Measurements from ENCODE around the gene TGFBR2. TPM values are rescaled to one million over a fixed set of nuclear protein-coding genes. Genes with fewer than 3 reads are reported as not detected.
A peak's percentile ranks its signal among the peaks of the same experiment; 100 is the strongest.

Gene TGFBR2
- total and polyA plus RNA-seq, 2 of the 13 experiments (the other 11 are each of a cell fraction or from before 2014, with no cell fraction given) = 82.2 to 187 TPM

DNA sequence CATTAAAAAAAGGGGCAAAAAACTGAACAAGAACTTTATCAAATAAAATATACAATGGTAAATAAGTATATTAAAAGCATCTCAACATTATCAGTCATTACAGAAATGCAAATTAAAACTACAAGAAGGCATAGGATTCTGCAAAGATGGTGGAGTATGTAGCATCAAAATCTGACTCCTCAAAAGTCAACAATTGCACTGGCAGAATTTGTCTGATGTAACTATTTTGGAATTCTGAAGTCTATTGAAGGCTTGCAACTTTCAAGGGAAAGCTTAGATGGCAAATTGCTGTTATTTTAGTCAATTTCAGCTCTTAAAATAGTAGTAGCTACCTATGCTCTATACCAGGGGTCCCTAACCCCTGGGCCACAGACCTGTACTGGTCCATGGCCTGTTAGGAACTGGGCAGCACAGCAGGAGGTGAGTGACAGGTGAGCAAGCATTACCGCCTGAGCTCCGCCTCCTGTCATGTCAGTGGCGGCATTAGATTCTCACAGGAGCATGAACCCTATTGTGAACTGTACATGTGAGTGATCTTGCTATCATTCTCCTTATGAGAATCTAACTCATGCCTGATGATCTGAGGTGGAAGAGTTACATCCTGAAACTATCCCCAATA, 107.6 kb downstream of the TGFBR2 start:
- POLR2A ChIA-PET = no interaction called here
- WGBS (ENCODE audit: low lambda C conversion rate) = no CpG with 5 or more reads among the region's 3 CpGs
- Histone ChIP-seq H3K79me2 (ENCODE audit: insufficient read depth, low read length) (no peaks in the 10 kb centered on the region), H3K9me3 (ENCODE audit: low read length) (no peaks in the 10 kb centered on the region), H4K20me1 (ENCODE audit: insufficient read depth, low read length) (no peaks in the 10 kb centered on the region), H3K27ac (ENCODE audit: extremely low read length, insufficient read depth, low read length) (no peak overlapping the region), H3K9ac (ENCODE audit: insufficient read depth, low read depth, low read length) (no peak overlapping the region), H3K27me3 (ENCODE audit: control insufficient read depth in 1 of 2, insufficient read depth in 2 of 2, low read length in 2 of 2) (no peaks in the 10 kb centered on the region), H3K4me3 (replicated peaks in 1 of 3; ENCODE audit: insufficient read depth in 1 of 3, low read depth in 2 of 3, low read length in 3 of 3) (no peak overlapping the region), H3K36me3 (replicated peaks in 1 of 2; ENCODE audit: control insufficient read depth in 1 of 2, insufficient read depth in 2 of 2, low read length in 2 of 2) (no peaks in the 10 kb centered on the region), H2AFZ (ENCODE audit: low read length) (no peak overlapping the region), H3K4me2 (ENCODE audit: low read depth, low read length) (no peak overlapping the region), H3K4me1 (ENCODE audit: insufficient read depth, low read length) (peaks cover 23% of the 10 kb centered on the region)
- in situ Hi-C loops (cut with HindIII; ENCODE audit: extremely low pct_ligation_motif_present, low pct_unique_long_range_greater_than_20kb) = no loop called here
- CTCF ChIA-PET (ENCODE audit: low intra/inter-chr PET ratio, low total read pairs) = no interaction called here
- DNase-seq (ENCODE audit: low spot score) (no peak), ATAC-seq (peak; percentile 35; the same call in 1 of the 3 replicates), FAIRE-seq (no peak)
- no TSS peak for BruUV-seq (replicated peaks)
- intact Hi-C loops (cut with micrococcal nuclease; ENCODE audit: unreplicated experiment) = no loop called here
- no peak for TF ChIP-seq NONO (IDR thresholded peaks at IDR 0.05)
- TF ChIP-seq NONO (CRISPR knock-in tag; conservative IDR thresholded peaks at IDR 0.05) = no peak
- no peak for TF ChIP-seq ZSCAN20 (CRISPR knock-in tag; IDR thresholded peaks at IDR 0.05; ENCODE audit: borderline replicate concordance)
- TF ChIP-seq CEBPB (IDR thresholded peaks at IDR 0.05; ENCODE audit: borderline replicate concordance, low read depth, low read length) = no peak
- peak; percentile 40; the same call in 1 of the 2 replicates for TF ChIP-seq PBX2 (CRISPR knock-in tag; IDR thresholded peaks at IDR 0.05)
- TF ChIP-seq SP2 (CRISPR knock-in tag; IDR thresholded peaks at IDR 0.05) = no peak
- no peak for TF ChIP-seq ZKSCAN8 (CRISPR knock-in tag; IDR thresholded peaks at IDR 0.05; ENCODE audit: borderline replicate concordance)
- TF ChIP-seq, protein P1, sequence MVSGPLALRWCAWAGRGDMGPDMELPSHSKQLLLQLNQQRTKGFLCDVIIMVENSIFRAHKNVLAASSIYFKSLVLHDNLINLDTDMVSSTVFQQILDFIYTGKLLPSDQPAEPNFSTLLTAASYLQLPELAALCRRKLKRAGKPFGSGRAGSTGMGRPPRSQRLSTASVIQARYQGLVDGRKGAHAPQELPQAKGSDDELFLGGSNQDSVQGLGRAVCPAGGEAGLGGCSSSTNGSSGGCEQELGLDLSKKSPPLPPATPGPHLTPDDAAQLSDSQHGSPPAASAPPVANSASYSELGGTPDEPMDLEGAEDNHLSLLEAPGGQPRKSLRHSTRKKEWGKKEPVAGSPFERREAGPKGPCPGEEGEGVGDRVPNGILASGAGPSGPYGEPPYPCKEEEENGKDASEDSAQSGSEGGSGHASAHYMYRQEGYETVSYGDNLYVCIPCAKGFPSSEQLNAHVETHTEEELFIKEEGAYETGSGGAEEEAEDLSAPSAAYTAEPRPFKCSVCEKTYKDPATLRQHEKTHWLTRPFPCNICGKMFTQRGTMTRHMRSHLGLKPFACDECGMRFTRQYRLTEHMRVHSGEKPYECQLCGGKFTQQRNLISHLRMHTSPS (CRISPR knock-in tag; IDR thresholded peaks at IDR 0.05; ENCODE audit: low read depth) = no peak
- no peak for TF ChIP-seq MTA1 (CRISPR knock-in tag; IDR thresholded peaks at IDR 0.05; ENCODE audit: borderline replicate concordance)
- no peak for TF ChIP-seq PRDM10 (CRISPR knock-in tag; IDR thresholded peaks at IDR 0.05; ENCODE audit: low read depth)
- TF ChIP-seq NFIC (IDR thresholded peaks at IDR 0.05; ENCODE audit: low read length) = no peak
- TF ChIP-seq ATF7-NPFF (CRISPR knock-in tag; IDR thresholded peaks at IDR 0.05; ENCODE audit: low read depth) = no peak
- TF ChIP-seq ZNF616 (CRISPR knock-in tag; IDR thresholded peaks at IDR 0.05; ENCODE audit: low read depth) = no peak
- TF ChIP-seq ZEB1 (IDR thresholded peaks at IDR 0.05; ENCODE audit: insufficient replicate concordance, low read depth) = no peak
- TF ChIP-seq HMG20B (CRISPR knock-in tag; conservative IDR thresholded peaks at IDR 0.05) = no peak
- TF ChIP-seq ZUFSP (CRISPR knock-in tag; IDR thresholded peaks at IDR 0.05; ENCODE audit: borderline replicate concordance) = no peak
- no peak for TF ChIP-seq KLF12 (CRISPR knock-in tag; IDR thresholded peaks at IDR 0.05; ENCODE audit: borderline replicate concordance)

All from HepG2 (cell line).